HG02588 (cell line): ENCODE data around the gene THRSP.
"Not testable (repeated sequence)": the region's sequence is repeated elsewhere in the genome, so short reads cannot be mapped to it uniquely, and the experiment has no call there.

Source experiments
- ATAC-seq: cut with Tn5 transposase; IDR thresholded peaks from one replicate; pipeline ENCODE4 v1.9.1; 2021; ENCODE audit warnings: mild to moderate bottlenecking, moderate library complexity; ENCODE audit not compliant: unreplicated experiment

Gene THRSP, protein sequence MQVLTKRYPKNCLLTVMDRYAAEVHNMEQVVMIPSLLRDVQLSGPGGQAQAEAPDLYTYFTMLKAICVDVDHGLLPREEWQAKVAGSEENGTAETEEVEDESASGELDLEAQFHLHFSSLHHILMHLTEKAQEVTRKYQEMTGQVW

GRCh38 chr11:78063440-78064181 is at the start of gene THRSP:
TSS of gene THRSP (plus strand) at chr11:78063861. CDS start at chr11:78063882, 21 bp downstream.
- ATAC-seq, result no peak

GRCh38 chr11:78014937-78015520 is 48.6 kb upstream of the THRSP start:
- not testable (repeated sequence) for ATAC-seq

GRCh38 chr11:78015878-78016277 is 47.8 kb upstream of the THRSP start:
- ATAC-seq, result no peak

GRCh38 chr11:78019808-78020207 is 43.9 kb upstream of the THRSP start:
- ATAC-seq, result no peak

DNA sequence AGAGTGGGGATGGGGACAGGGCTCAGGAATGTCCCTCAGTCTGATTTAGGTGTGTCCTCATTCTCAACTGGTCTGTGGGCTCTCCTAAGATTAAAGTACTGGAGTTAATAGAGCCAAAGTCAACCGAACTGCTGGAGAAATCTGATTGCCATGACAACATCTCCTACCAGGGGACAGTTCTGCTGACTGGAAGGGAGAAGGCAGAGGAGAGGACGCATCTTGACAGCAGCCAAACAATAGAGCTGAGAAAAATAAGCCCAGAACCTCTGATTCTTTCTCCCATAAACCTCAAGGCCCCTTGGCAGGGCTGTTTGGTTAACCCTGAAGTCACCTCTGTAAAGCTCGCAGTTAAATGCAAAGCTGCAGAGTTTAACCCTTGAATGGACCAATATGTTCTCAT is 43.4 kb upstream of the THRSP start:
- ATAC-seq, result no peak

DNA sequence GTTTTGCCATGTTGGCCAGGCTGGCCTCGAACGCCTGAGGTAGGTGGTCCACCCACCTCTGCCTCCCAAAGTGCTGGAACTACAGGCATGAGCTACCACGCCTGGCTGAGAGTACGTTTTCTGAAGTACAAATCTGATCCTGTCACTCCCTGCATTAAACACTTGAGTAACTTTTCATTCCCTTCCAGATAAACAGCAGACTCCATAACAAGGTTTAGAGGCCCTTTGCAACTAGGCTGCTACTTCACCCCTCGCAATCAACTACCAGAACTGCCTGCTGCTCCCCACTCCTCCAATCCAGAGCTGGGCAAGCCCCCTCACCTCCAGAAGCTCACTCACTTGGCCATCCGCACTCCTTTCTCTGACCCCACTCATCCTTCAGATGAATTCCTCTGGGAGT is 42.0 kb upstream of the THRSP start:
- ATAC-seq, result no peak

- no peak for ATAC-seq
These were observed 41.0 kb upstream of the THRSP start, which contains the start of gene KCTD14 for GRCh38 chr11:78022397-78023396. TSS of gene KCTD14 (minus strand) at chr11:78023276. CDS start at chr11:78023249, 27 bp downstream.

- ATAC-seq, result no peak
These were observed 40.2 kb upstream of the THRSP start for GRCh38 chr11:78023426-78023825.

DNA sequence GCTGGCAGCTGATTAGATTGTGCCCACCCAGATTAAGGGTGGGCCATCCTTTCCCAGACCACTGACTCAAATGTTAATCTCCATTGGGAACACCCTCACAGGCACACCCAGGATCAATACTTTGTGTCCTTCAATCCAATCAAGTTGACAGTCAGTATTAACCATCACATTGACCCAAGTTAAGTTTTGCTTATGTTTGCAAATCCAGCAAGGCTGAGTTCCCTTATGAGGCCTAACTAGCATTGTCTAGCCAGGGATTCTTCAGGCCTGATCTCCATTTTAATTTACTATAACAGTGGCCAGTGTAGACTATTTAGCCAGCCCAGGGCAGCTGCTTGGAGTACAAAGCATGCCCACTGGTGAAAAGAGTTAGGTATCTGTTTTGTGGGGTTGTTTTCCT is 38.3 kb upstream of the THRSP start:
- ATAC-seq, result no peak

DNA sequence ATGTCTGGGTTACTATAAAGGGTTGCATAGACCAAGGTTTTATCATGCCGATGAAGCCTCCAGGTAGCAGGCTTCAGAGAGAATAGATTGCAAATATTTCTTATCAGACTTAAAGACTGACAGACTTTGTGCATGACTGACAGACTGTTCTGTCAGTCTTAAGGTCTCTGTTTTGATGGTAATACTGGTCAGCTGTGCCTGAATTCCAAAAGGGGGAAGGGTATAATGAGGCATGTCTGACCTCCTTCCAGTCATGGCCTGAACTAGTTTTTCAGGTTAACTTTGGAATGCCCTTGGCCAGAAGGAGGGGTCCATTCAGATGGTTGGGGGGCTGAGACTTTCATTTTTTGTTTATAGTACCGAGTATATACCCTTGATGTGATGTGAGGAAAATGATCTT is 35.9 kb upstream of the THRSP start:
- ATAC-seq, result no peak

DNA sequence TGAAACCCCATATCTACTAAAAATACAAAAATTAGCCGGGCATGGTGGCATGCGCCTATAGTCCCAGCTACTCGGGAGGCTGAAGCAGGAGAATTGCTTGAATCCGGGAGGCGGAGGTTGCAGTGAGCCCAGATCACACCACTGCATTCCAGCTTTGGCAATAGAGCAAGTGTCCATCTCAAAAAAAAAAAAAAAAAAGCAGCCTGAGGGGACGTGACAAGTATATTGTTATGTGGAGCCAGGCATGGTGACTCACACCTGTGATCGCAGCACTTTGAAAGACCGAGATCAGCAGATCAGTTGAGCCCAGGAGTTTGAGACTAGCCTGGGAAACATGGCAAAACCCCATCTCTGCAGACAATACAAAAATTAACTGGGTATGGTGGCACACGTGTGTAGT is 35.2 kb upstream of the THRSP start:
- ATAC-seq, result not testable (repeated sequence)

- no peak for ATAC-seq
These were observed 33.0 kb upstream of the THRSP start for GRCh38 chr11:78030429-78031325.

DNA sequence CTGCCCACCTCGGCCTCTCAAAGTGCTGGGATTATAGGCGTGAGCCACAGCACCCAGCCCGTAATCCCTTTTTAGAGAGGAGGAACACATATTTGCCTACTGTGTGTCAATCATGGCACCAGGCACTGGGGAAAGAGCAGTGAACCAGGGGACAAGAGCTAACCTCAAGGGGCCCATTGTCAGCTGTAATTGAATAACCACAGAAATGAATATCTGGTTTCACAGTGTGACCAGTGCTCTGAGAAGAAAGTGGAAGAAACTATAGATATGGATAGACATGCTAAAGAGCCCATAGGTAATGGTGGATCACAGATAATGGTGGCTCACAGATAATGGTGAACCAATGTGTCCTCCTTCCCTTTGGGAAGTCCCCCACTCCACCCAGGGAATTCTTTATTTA is 32.0 kb upstream of the THRSP start:
- ATAC-seq, result peak; percentile 71

DNA sequence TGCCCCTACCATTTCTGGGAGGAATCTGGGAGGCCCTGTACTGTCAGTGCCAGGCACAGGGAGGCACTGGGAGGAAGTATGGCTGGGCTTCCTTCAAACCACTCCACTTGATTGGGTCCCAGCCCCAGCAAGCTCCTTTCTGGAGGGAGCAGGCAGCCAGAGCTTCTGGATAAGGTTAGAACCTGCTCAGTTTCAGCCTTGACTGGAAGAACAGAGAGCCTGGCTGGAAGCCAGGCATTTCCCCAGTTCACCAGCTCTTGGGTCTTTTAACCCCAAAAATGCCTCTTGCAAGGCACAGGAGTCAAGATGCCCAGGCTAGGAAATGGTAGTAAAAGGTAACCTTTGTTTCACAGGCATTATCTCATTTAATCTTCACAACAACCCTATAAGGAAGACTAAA is 31.6 kb upstream of the THRSP start:
- no peak for ATAC-seq

GRCh38 chr11:78033040-78033439 is 30.6 kb upstream of the THRSP start:
- no peak for ATAC-seq

DNA sequence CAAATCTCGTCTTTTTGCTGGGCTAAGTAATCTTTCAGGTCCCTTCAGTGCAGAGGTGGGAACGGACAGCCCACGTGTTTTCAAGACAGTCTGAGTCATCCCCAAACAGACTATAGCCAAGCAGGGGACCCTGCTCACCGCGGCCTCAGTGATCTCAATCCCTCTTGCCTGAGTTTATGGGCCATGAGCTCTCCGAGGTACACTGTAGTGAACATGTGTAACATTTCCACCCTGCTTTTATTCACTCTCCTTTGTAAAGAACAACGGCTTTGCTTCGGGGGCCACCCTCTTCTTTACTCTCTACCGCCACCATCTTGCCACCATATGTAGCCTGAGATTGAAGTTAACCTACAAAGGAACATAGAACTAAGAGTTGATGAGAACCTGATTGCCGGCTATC is 29.0 kb upstream of the THRSP start:
- no peak for ATAC-seq

DNA sequence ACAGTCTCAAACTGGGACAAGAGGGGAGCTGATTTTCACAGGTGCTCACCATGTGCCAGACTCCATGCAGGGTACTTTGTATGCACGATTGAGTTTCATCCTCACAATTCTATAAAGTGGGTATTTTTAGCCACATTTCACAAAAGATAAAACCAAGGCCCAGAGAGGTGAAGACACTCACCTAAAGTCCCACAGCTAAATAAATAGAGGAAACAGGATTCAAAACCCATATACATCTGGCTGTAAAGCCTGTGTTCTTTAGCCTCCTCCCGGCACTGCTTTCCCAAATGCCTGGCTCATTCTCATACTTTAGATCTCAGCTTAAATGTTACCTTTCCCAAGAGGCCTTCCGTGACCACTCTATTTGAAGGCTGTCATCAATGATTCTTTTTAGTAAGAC is 27.3 kb upstream of the THRSP start:
- no peak for ATAC-seq

- ATAC-seq, result no peak
These were observed 26.6 kb upstream of the THRSP start for GRCh38 chr11:78037056-78037455.

- no peak for ATAC-seq
These were observed 25.6 kb upstream of the THRSP start for GRCh38 chr11:78037825-78038620.
